Activated naive CD8-positive, alpha-beta T cell treated with anti-CD3 and anti-CD28 coated beads, Interleukin-2, amount 50 U/mL, for 16 hours (primary cell): ENCODE results near the gene ZNFX1.

Source experiments
- DNase-seq: peaks from one replicate; pipeline ENCODE4 v3.0.0-alpha.2; 2020; ENCODE audit warnings: low read depth, low spot score

The ZNFX1 gene

DNA sequence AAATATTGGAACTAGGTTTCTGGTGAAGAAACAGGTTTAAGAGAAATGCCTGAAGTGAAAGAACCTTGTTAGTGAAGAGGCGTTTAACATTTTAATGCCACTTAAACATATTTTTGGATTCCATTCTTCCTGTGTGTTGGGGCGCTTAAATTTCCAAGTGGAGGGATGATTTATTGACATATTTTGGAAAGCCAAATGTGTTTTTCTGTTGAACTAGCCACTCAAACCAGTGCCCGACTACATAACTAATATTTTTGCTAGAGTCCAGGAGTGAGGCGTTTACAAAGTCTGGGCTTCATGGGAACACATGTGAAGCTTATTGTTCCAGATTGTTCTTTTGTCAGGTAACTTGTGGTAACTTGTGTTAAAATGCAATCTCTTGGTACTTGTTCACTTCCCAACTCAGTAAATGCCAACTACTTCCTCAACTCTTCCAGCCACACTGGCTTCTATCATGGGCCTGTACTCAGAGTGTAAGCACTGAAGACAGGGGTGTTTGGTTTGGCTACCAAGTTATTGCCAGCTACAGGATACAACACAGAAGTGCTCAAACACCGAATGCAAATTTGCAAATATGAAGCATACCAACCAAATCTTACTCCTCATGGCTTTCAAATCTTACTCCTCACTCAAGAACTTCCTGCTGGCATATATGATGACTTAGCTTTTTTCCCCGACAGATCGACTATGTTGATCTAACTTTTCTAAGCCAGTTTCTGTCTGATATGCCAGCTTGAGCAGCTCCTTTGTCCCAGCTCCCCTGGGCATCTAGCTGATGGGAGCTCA lies 2.0 kb upstream of the ZNFX1 start:
- no peak for DNase-seq

DNA sequence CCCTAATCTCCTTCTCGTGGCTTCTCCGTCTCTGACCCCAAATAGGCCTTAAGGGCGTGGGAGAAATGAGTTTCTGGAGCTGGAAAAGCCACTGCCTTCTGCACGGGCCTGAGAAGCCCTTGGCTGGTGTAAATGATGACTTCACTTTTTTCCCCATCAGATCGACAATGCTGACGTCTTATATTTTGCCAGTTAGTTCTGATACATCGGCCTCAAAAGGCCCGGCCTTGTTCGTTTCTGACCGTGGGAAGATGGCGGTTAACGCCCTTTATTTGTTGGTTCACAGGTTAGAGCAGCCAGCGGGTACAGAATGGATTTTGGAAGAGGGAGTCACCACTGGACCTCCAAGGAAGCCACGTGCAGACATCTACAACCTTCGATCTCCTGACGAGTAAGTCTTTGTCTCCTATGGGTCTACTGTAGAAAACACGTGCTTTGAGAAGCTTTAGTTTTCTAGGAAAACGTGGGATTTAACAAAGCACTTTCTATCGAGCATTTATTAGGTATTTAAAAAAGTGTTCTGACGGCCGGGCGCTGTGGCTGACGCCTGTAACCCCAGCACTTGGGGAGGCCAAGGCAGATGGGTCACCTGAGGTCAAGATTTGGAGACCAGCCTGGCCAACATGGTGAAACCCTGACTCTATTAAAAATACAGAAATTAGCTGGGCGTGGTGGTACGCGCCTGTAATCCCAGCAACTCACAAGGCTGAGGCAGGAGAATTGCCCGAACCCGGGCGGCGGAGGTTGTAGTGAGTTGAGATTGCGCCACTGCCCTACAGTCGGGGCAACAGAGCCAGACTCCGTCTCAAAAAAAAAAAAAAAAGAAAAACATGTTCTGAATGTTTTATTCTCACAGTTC lies 1.2 kb upstream of the ZNFX1 start:
- DNase-seq = no peak

DNA sequence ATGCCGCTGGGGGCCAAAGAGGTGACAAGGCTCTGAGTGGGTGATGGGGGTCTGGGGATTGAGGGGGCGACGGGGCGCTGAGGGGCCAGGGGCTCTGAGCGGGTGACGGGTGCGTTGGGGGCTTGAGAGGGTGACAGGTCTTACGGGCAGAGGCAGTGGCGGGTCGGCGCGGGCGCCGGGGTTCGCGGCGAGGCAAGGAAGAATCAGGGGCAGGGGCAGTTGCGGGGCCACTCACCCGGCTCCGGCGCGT lies 146 bp downstream of the ZNFX1 start:
- no peak for DNase-seq

DNA sequence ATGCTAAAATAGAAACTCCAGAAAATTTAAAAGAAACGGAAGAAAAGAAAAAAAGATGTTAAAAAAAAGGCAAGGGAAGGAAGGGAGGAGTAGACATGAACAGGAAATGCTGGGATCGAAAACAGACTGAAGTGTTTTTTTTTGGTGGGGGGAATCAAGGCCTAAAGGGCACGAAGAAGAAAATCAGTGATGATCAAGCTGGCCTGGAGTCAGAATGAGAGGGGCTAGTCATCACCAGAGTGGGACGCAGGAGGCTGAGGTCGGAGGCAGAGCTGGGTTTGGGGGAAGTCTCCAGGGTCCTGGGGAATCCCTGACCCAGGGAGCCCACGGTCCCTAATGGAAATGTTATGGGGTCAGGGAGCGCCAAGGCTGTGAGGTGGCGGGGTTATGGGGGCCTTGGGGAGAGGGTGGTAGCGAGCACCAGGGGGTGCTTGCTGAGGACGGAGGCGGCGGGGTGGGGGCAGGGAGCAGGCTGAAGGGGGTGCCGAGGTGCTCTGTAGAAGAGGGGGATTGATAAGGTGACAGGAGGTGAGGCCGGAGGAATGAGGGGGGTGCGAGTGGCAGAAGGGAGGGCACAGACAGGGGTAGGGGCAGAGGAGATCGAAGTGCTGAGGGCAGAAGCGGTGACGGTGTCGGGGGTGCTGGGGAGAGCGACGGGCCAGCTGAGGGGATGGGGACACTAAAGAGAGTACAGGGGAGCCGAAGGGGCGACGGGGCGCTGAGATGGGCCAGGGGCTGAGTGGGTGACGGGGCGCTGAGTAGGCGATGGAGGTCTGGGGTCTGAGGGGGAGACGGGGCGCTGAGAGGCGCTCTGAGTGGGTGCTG lies 684 bp downstream of the ZNFX1 start:
- DNase-seq = no peak

DNA sequence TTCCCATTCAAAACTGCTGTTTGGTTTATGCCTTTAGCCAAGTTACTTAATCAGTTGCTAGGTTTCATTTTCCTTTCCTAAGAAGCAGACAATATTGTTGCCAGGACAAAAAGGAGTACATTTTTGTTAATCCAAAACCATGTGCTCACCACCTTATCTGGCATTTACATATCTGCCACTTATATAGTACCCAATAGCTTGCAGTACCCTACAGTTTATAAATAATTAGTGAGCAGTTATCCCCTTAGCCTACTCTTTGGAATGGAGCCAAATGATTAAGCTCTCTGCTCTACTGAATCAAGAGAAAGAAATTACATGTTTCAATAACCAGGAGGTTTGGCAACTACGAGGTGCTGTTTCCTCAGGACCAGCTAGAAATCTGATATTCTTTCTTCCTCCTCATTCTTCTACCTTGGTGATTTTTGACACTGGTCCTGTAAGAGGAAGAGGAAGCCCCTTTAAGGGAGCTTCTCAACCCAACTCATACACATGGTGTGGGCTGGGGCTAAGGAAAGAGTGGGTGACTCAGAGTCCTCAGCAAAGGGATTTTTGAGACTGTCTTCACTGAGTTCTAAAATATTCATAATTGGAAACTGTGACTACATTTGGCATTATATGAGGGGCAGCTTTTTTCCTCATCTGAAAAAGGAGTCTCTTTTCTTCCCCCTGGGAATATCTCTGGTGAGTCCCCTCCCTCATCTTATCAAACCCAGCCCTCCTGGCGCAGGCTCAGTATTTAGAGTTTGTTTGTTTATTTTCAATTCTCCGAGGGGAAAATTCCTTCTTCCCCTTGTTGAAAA lies 1.5 kb downstream of the ZNFX1 start:
- DNase-seq = peak; percentile 34

DNA sequence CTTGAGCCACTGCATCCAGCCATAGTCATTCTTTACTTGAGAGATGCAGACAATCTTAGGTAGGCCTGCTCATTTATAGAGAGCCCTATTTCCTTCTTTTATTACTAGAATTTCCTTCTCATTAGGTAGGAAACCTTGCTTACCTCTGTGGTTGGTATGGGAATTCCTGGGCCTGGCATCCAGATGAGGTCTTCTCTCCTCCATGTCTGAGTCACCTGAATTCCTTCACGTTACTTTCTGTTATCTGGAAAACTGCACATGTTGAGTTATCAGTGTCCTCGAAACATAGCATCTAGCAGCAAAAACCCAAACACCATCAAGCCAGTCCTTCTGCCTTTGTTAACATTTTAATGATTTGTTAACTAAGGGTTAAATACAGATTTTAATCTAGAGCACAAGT lies 2.2 kb downstream of the ZNFX1 start:
- no peak for DNase-seq

DNA sequence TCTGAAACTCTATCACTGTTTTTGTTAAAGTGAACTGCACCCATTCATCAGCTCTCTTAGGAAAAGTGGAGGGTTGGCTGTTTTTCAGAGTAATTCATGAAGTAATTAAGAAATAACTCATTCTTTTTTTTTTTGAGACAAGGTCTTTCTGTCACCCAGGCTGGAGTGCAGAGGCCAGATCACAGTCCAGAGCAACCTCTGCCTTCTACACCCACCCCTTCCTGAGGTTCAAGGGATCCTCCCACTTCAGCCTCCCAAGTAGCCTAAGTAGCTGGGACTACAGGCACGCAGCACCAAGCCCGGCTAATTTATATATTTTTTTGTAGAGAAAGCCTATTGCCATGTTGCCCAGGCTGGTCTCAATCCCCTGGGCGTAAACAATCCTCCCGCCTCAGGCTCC lies 2.6 kb downstream of the ZNFX1 start:
- DNase-seq = no peak

DNA sequence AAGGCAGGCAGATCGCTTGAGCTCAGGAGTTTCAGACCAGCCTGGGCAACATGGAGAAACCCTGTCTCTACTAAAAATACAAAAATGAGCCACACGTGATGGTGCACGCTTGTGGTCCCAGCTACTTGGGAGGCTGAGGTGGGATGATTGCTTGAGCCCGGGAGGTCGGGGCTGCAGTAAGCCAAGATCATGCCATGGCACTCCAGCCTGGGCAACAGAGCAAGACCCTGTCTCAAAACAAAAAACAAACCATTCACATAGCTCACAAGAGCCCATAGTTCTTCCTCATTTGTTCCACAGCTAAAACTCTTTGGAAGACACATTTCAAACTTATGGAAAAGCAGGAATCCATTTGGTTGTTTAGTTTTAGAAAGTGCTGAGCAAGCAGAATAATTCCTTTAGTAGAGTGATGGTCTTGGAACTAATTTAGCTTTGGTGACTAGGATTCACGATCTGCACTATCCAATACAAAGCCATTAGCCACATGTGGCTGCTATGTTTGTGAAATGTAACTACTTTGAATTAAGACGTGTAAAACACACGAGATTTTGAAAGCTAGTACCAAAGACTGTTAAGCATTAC lies 4.1 kb downstream of the ZNFX1 start:
- DNase-seq = no peak

DNA sequence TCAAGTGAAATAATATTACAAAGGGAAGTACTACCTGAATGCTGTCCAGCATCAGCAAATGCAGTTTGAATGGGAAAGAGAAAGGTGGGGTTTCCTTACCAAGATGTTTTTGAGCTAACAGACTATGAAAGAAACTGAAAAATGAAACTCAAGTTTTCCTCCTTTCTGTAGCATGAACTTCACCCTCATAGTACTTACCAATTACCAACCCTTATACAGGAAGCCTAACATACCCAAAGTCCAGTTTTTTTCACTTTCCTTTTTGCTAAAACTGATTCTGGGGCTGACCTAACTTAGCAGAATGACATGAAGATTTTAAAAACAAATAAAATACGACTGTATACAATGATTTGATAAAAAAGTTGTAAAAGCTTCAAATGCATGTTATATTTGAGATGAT lies 5.2 kb downstream of the ZNFX1 start:
- no peak for DNase-seq

DNA sequence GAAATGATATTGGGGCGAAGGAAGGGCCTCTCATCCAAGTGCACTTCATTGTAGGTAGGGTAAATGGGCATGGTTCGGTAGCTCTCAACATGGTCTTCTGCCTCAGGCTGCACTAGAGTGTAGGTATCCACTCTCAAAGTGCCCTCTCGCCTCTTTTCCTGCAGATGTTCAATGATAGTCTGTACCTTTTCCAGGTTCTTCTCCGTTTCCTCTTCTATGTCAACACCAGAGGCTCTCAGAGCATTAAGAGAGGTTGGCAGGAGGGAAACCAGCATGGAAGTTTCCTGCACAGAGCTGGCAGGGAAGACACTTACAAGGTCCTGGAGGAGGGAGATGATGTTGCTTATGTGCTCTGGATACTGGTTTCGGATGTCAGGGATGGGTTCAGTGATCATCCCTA lies 7.1 kb downstream of the ZNFX1 start:
- no peak for DNase-seq

DNA sequence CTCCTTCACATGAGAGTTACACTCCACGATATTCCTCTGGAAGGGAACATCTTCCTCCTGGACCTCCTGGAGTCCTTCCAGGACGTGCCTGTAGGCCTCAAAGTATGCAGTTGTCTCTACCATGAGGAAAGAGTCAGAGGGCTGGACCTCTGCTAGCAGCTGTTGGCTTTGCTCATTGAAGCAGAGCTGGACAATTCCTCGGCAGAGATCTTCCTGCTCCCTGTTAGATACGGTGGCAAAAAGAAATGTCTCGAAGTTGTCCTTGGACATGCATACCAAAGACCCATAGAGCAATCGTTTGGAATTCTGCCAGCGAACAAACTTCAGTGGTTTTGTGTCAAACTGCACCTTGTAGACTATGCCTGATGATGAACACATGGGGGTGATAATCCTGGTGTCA lies 7.7 kb downstream of the ZNFX1 start:
- no peak for DNase-seq

DNA sequence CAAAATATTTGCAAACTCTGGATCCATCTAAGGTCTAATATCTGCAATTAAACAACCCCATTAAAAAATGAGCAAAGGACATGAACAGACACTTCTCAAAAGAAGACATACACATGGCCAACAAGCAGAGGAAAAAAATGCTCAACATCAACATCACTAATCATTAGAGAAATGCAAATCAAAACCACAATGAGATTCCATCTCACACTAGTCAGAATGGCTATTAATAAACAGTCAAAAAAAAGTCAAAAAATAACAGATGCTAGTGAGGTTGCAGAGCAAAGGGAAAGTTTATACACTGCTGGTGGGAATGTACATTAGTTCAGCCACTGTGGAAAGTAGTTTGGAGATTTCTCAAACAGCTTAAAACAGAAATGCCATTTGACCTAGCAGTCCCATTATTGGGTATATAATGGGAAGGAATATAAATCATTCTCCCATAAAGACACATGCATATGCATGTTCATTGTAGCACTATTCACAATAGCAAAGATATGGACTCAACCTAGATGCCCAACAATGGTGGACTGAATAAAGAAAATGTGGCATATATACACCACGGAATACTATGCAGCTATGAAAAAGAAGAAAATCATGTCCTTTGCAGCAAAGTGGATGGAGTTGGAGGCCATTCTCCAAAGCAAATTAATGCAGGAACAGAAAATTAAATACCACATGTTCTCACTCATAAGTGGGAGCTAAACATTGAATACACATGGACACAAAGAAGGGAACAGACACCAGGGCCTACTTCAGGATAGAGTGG lies 9.1 kb downstream of the ZNFX1 start:
- DNase-seq = no peak

DNA sequence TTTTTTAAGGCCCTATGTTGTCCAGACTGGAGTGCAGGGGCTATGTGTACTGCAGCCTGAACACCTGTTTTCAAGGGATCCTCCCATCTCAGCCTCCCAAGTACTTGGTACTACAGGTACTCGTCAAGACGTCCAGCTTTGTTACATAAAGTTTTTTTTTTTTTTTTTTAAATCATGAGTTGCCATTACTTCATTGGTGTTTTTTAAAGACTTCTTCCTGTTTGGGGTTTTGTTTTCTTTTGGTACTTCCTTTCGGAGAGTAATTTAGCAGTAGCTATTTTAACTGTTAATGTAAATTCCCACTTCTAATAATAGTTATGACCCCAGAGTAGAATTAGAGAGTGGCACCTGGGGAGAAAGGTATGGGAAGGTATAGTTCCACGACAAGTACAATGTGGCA lies 10.5 kb downstream of the ZNFX1 start:
- DNase-seq = no peak

DNA sequence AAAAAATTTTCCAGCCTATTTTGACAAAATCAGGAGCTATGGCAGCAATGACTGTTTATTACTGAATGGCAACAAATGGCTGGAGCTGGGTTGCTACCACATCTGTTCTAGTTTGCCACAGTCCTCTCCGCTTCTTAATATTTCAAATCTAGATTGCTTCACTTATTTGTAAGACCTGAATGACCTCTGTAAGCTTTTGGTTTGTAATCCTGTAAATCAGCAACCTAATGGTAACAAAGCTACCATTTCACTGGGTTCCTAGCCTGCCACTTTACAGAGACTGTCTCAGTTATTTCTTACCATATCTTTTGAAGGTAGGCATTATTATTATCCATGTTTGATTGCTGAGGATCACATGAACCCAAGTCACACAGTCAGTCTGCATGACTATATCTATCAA lies 15.4 kb downstream of the ZNFX1 start:
- no peak for DNase-seq

DNA sequence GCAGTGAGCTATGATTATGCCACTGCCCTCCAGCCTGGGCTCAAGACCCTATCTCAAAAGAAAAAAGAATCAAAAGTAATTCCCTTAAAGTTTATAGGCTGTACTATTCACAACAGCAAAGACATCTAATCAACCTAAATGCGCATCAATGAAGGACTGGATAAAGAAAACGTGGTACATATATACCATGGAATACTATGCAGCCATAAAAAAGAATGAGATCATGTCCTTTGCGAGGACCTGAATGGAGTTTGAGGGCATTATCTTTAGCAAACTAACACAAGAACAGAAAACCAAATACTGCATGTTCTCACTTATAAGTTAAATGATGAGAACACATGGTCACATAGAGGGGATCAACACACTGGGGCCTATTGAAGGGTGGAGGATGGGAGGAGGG lies 16.7 kb downstream of the ZNFX1 start:
- DNase-seq = no peak

DNA sequence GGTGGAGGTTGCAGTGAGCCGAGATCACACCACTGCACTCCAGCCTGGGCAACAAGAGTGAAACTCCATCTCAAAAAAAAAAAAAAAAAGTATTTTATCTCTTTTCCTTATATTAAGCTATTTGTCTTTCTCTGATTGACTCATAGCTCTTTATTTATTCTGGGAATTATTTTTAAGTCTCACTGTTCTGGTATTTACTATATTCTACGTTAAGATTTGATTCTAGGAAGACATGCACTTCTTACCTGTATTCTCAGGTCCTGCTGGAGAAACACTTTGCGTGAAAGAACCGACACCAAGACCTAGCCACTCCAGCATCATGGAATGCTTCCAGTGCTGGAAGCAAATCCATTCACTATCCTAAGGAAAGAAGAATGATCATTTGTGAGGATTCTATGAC lies 17.6 kb downstream of the ZNFX1 start:
- no peak for DNase-seq

DNA sequence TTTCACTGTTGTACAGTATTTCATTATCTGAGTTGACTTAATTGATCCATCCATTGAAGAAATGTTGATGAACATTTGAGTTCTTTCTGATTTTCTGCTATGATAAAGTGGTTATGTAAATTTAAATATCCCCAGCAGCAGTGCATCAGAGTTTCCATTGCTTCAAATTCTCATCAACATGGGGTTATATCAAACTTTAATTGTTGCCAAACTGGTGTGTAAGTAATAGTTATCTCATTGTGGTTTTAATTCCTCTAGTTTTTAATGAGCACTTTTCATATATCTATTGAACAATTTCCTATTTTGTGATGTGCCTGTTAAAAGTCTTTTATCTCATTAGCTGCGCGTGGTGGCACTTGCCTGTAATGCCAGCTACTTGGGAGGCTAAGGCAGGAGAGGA lies 18.1 kb downstream of the ZNFX1 start:
- DNase-seq = no peak

DNA sequence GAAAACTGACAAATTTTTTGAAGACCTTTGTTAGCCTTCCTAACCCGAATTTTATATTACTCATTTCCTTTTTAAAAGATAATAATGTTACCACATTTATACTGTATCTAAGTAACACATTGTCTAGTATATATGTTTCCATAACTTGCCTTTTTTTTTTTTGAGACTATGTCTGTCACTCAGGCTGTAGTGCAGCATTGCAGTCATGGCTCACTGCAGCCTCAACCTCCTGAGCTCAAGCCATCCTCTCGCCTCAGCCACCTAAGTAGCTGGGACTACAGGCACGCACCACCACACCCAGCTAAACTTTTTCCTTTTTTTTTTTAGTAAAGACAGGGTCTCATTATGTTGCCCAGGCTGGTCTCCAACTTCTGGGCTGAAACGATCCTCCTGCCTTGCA lies 18.6 kb downstream of the ZNFX1 start:
- no peak for DNase-seq

DNA sequence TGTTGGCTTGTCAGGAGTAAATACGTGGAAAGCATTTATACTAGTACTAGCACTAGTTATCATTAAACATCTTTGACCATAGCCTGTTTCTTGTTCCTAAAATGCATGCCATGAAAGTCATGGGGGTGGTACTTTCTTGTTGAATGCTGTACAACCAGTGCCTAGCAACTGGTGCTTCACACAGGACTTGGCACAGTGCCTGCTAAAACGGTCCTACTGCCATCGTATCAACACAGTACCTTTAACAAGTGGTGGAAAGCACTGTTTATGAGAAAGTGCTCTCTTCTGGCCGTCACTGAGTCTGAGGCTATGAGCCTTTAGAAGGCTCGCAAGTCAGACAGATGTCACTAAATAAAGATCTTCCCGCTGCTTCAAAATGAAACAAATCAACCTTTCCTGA lies 21.6 kb downstream of the ZNFX1 start:
- DNase-seq = no peak

DNA sequence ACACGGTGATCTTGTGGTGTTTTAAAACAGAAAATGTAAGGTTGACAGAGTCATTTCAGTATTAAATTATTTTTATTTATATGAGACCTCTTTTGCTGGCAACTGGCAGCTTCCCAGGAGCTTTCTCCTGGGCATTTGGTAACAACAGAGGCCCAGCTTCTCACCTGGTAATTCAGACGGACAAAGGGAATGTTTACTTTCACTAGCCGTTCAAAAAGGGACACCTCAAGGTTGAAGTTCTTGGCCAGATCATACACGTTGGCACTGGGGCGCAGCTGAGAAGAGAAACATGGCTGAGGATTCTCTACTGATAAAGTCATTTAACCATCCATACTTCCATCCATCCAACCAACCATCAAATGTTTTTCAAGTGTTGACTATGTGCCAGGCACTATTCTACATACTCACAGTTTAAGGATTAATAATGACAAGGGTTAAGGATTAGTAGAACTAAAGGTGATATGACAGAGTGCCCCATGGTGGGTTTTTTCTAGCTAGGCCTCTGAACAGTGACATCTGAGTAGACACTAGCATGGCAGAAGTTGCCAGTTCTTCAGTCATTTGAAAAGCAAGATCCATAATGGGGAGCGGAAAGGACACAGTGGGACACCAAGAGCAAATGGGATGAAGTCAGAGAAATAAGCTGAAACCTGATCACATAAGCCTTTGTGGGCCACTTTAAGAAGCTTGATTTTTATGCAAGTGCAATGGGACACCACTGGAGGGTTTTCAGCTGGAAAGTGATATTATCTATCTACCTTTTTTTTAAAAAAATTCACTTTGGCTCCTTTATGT lies 25.1 kb downstream of the ZNFX1 start:
- DNase-seq = no peak
